ENCODE results near the gene NFKBIE.
A peak's percentile ranks its signal among the peaks of the same experiment; 100 is the strongest.

NFKBIE gene

DNA sequence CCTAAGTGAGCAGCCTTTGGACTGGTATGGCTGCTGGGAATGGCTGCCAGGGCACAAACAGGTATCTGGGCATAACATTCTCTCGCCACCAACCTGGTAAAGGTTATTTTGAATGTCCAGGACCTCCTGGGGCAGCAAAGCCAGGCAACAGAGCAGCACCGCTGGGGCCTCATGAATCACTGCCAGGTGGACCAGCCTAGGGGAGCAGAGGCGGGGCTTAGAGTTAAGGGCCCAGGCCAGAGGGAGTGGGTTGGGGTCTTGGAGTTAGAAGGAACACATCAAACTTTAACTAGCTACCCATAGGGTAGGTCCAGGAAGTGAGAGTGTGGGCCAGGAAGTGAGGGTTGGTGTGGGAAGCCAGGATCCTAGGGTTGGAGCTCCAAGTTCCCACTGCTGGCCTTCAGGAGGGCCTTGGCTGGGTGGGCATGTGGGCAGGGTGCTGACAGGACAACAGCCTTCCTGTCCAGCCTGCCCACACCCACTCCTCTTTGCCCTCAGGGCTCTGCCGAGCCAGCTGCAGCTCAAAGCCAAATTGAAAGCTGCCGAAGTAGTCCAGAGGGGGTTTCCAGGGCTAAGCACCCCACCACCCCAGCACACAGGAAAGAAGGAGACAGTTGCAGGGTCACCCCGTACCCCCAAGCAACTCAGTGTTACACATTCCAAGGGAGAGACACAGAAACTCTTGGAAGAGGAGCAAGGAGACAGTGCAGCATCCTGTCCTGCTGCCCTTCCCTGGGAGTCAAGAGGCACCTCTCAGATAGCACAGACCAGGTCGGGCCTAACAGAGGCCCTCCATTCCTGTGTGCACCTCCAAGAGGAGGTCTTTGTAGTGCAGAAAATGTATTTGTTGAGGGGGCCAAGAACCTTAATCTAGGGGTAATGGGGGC lies 2.6 kb downstream of the NFKBIE start:
- intact Hi-C loops (cut with DNase I), result no loop called here
- DNase-seq, result peak in 3 of 10 donors; percentile 19 to 75 (median 55)

DNA sequence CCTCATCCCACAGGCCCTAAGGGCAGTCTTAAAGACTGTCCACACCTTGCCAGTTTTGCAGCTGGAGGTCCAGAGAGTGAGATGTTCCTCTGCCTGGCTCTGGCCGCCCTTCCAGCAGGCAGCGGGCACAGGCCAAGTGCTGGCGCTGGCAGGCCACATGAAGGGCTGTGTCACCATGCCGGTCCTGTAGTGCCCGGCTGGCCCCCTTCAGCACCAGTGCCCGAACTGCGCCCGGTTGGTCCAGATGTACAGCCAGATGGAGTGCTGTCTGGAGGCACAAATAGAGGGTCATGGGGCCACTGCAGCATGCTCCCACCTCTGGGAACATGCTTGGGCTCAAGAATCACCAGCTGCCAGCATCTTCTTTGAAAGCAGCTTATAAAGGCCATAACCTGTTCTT lies 3.8 kb downstream of the NFKBIE start:
- intact Hi-C loops (cut with DNase I), result no loop called here
- DNase-seq, result peak in 4 of 10 donors; percentile 8 to 68 (median 40)

DNA sequence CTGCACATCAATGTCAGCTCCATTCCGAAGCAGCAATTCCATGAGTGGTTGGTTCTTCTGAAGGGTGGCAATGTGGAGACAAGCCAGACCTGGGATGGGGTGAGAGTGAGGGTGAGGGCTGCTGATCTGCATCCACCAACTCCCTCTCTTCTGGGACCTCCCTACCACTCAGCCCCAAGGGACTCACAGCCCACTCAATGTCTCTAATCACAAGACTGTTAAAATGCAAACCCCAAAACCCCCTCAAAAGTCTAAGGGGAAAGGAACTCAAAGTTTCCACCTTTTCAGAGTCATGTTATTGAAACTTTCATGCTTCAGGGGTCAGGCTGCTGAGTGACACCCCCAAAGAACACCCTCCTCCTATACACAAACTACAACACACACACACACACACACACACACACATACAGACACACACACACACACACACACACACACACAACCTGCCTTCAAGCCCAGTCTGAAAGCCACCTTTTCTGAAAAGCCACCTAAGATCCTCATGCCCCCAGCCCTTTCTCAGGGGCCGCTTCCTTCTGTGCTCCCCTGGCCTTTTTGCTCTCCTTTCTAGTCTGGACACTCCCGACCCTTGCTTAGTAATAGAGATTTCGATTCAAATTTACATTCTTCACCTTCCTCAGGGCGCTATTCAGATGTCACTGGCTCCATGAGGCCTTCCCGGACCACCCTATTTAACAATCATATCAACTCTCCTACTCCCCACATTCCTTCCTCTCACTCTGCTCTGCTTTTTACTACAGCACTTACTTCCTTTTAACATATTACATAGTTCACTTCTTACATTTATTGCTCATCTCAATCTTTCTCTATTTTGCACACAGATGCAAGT lies 4.7 kb downstream of the NFKBIE start:
- intact Hi-C loops (cut with DNase I), result no loop called here
- DNase-seq, result peak in 3 of 10 donors; percentile 11 to 39 (median 20)

DNA sequence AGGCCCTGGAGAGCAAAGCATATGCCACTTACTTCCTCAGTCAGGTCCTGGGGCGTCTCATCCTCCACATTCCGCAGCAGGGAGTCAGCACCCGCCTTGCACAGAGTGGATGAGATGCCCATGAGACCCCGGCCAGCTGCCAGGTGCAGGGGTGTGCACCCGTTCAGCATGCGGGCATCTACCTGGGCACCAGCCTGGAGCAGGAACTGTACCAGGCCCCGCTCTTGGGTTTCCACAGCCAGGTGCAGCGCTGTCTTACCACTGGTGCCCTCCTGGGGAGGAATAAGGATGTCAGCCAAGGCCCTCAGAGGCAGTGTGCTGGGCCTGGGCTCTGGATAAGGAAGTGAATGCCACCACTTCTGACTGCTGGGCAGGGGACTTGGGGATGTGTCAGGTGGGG lies 5.3 kb downstream of the NFKBIE start:
- peak in 3 of 10 donors; percentile 54 to 72 (median 66) for DNase-seq
- intact Hi-C loops (cut with DNase I), result no loop called here

DNA sequence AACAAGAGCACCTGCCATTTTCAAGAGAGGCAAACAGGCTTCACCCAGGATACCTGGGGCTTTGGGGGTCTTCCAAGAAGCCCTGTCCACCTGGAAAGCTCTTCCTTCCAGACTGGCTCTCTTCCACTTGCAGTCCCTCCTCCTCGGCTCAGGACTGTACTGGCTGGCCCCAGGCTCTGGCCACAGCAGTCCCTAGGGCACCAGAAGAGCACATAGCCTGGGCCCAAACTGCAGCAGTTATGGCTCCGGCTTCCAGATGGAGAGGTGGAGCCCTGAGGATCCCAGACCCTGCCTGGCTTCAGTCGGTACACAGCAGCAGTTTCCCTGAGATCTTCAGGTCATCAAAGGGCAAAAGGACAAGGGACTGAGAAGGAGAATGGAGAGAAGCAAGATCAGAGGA lies 6.4 kb downstream of the NFKBIE start:
- intact Hi-C loops (cut with DNase I), result no loop called here

DNA sequence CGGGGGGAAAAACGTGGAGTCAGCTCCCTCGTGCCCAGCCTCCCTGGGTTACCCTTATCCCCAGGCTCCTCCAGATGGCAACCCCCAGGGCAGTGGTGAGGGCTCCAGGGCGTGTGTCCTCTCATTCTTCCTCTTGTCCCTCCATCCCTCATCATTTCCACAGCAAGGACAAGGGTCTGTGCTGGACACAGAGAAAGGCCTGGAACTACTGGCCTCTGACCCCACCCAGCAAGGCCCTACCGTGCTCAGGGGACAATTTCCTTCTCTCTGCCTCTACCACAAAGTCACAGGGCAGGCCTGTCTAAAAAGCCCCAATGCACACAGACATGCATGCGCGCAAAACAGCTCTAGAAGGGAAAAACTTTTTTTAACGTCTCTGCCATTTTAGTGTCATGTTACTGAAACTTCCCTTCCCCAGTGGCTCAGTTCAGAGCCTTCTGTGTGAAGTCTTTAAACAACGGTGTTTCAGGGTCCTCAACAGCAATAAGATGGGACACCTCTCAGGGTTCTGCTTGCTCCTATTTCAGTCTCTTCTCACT lies 7.0 kb downstream of the NFKBIE start:
- intact Hi-C loops (cut with DNase I), result no loop called here
- peak in 3 of 10 donors; percentile 46 to 61 (median 57) for DNase-seq

More for the DNA sequence above, 6.4 kb downstream of the NFKBIE start:
- peak in 2 of 10 donors; percentile 52 to 73 for DNase-seq

DNA sequence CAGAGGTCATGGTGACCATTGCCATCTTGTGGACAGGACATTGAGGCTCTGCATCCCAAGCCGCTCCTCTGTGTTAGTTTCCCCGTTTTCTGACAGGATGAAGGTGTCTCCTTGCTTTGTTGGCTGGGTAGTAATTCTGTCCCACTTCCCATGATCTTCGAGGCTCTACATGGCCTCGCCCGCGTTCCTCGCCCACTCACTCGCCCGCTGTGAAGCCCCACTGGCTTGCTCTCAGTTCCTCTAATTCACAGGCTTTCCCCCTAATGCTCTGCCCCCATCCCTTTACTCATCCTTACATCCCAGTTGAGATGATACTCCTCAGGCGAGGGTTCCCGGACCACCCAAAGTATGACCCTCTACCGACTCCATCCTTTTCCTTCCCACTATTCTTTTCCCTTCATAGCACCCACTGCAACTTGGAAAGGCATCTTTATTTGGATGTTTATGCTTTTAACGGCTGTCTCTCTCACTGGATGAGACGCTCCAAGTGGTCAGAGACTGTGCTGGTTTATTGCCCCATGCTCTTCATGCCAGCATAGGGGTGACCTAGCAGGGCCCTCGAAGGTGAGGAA lies 7.5 kb downstream of the NFKBIE start:
- intact Hi-C loops (cut with DNase I), result loop anchor here (1.0 kb wide), 1 partner anchor 11 kb away; the partner anchor contains the start of gene HSP90AB1
- no peak for DNase-seq

DNA sequence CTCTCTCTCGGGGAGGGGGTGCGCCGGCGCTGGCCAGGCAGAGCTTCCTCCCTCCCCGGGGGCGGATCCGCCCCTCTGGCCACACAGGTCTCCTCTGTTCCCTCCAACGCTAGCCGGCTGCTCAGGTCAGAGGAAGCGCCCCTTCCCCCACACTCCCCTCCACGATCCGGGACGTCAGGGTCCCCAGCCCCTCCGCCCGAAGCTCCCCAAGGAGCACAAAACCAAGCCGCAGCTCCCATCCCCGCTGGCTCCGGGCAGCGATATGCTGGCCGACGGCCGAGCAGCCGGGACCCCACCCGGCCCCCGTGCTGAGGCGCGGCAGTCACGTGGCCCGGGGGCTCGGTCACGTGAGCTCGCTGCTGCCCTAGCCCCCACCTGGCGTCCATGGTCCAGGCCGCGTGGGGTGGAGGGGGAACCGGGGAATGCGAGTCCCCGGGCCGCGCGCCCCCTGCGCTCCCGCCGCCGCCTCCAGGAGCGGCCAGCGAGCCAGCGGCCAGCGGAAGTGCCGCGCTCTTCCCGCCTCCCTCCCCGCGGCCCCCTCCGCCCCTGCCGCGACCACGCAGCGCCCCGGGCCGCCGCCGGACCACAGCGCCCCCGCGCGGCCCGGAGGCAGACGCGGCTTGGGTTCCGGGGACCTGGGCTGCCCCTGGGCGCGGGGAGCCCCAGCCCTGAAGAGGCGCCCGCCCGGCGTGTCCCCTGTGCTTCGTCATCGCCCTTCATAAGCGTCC lies 8.2 kb downstream of the NFKBIE start, which contains the start of gene SLC35B2:
SLC35B2 (minus strand) TSS at position 504 of the 728 bp plus-strand sequence; CDS start at position 386, 118 bp downstream.
- DNase-seq, result peak; percentile 79 to 98 (median 86)
- intact Hi-C loops (cut with DNase I), result loop anchor here (1.0 kb wide), 1 partner anchor 10 kb away; the partner anchor contains the start of gene HSP90AB1

DNA sequence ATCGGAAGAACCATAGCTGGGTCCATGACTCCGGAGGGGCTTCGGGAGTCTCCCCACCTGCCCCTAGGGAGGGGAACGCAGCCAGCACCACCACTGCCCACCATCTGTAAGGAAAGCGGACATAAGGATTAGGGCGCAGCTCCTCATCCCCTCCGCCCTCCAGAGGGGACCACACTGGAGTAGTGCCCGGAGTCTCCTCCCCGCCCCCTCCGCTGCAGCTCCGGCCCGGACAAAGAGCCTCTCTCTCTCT lies 8.7 kb downstream of the NFKBIE start:
- no peak for DNase-seq
- intact Hi-C loops (cut with DNase I), result loop anchor here (1.0 kb wide), 1 partner anchor 9 kb away; the partner anchor contains the start of gene HSP90AB1

DNA sequence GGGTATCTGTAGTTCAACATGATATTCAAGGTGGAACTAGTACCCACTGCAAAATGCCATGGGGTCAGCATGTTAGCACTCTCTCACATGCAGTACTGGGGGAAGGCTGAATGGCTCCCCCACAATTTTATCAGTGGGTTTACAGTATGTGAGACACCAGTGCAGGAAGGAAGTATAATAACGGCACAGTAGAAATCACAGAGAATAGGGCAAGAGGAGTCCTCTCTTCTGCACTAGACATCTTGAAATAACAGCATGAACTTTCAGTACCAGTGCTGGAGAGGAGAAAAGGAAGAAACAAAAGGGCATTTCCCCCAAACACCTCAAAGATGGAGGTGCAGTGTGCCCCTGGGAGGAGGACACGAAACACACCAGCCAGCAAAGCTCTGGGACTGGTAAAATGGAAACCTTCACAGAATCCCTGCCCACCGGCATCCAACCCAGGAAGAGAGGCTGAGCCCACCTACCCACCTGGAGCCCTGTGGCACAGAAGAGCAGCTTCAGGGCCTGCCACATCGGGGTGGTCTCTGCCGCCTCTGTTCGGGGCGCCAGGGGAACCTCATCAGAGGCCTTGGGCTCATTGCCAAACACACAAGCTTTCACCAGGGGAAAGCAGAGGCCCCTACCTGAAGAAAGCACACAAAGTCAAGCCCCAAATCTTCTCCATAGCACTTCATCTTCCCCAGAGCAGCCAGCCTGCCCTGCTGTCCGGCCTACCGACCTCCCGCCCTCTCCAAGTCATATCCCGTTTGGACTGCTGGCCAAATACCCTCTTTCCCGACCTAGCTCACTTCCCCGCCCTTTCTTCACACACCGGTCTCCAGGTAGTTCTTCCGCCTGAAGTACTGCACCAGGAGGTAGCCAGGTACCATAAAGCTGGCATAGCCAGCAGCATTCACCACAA lies 9.2 kb downstream of the NFKBIE start:
- intact Hi-C loops (cut with DNase I), result no loop called here
- DNase-seq, result peak in 2 of 10 donors; percentile 46 to 83

DNA sequence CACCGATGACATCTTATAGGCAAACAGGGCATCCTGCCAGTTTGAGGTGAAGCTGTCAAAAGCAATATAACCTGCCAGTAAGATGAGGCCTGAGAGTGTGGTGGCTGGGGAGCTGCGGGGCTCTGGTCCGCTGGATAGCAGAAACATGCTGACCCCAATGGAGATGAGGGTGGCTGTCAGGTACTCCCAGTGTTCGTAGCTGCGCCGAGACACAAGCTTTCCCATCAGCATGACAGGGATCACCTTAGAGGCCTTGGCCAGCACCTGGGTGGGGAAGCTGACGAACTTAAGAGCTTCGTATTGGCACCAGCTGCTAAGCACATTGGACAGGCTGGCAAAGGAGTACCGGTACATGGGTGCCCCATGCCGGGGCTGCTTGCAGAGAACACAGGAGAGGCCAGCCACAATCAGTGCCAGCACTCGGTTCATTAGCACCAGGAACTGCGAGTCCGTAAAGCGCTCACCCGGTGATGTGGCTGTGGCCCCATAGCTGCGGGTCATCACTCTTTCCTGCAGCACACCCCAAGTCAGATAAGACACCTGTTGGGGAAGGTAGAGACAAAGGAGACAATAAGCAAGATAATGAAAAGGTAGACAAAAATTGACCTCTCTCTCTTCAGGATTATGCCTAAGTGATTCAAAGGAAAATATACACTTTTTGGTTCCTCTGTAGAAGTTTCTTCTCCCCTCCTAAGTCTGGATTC lies 10.1 kb downstream of the NFKBIE start:
- intact Hi-C loops (cut with DNase I), result no loop called here
- DNase-seq, result peak in 2 of 10 donors; percentile 80 to 81

DNA sequence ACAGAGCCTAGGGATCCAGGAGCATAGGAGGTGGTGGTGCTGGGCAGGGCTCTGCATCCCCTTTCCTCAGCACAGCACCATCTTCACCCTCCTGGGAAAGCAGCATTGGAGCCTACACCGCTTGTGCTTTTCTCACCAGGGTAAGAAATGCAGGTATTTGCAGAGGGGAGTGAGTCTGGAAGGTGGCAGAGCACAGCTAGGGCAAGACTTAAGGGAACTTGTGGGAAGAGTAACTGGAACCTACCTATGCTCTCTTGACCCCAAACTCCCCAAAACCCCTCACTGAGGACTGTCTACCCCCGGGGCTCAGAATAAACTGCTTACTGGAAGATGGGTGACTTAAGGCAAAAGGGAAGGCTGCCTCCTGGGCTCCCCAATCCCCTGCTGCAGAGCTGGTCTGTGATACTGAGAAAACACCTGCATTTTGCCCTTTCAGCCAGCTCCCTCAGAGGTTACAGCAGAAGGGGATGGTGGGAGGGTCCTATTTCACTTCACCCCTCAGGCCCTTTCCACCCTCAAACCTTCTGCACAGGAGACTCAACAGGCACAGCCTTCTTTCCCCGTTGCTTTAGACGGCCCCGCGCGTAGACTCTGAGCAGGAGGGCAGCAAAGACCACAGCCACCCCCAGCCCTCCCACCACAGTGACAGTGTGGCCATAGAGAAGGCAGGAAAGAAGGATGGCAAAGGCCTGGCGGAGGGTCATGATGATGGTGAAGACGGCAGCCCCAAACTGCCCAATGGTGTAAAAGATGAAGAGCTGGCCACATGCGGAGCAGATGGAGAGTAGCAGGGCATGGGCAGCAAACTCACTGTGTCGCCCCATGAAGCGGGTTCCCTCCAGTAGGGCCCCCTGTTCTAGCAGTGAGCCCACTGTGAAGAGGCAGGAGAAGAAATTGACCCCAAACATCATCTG lies 10.9 kb downstream of the NFKBIE start:
- intact Hi-C loops (cut with DNase I), result no loop called here
- DNase-seq, result peak in 2 of 10 donors; percentile 67 to 79

DNA sequence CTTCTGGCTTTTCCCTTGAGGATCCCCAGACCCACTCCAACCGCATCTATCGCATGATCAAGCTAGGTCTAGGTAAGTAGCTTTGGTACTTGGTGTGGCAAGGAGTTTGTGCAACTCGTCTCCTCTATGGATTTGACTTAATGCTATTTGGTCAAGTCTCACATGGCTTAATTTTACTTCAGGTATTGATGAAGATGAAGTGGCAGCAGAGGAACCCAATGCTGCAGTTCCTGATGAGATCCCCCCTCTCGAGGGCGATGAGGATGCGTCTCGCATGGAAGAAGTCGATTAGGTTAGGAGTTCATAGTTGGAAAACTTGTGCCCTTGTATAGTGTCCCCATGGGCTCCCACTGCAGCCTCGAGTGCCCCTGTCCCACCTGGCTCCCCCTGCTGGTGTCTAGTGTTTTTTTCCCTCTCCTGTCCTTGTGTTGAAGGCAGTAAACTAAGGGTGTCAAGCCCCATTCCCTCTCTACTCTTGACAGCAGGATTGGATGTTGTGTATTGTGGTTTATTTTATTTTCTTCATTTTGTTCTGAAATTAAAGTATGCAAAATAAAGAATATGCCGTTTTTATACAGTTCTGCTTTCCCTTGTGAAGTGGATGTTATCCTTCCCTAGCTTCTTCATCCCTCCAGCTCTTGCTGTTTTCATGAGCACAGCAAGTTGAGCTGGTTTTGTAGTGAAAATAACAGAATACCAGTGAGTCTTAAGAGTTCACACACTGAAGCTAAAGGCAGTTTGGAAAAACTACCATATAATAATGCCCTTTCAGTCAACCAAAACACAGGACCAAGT lies 11.8 kb downstream of the NFKBIE start:
- intact Hi-C loops (cut with DNase I), result no loop called here
- DNase-seq, result peak in 2 of 10 donors; percentile 63 to 82

DNA sequence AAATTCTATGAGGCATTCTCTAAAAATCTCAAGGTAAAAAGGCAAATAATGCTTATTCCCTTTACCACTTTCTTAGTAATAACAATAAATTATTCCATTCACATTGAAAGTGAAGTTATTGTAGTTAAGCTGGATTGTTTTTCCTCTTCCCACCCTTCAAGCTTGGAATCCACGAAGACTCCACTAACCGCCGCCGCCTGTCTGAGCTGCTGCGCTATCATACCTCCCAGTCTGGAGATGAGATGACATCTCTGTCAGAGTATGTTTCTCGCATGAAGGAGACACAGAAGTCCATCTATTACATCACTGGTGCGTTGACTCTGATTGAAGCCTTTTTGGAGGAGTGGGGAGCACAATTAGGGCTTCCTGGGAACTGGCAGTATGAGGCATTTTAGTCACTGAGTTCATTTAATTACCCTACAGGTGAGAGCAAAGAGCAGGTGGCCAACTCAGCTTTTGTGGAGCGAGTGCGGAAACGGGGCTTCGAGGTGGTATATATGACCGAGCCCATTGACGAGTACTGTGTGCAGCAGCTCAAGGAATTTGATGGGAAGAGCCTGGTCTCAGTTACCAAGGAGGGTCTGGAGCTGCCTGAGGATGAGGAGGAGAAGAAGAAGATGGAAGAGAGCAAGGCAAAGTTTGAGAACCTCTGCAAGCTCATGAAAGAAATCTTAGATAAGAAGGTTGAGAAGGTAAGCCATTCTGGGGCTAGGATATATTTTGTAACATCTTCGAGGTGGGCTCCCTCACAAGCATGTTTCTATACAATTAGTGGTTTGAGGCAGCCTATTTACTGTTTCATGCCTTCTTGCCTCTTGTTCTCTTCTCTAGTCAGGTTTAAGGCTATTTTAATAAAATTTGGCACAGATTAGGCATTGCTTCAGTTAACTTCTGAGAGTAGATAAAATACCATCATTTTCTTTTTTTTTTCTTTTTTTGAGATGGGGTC lies 13.5 kb downstream of the NFKBIE start:
- peak in 2 of 10 donors; percentile 22 to 34 for DNase-seq
- intact Hi-C loops (cut with DNase I), result no loop called here

DNA sequence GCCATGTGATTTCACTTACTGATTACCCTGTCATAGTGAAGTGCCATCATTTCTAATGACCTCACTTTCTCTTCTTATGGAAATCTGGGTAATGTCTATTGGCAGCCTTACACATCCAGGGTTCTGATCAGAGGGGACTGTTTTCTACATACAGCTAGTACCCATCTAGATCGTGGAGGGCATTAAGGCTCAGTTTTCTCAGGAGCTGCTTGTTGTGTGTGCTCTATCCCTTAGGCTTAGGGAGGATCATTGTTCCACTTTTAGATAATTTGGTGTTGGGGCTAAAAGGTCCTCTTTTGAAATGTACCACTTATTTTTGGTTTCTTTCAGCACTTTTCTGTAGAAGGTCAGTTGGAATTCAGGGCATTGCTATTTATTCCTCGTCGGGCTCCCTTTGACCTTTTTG lies 14.6 kb downstream of the NFKBIE start:
- DNase-seq, result no peak
- intact Hi-C loops (cut with DNase I), result no loop called here

Measured in posterior cingulate gyrus (tissue), 11 donors.